ENCODE results near the gene HLF.
A peak's percentile ranks its signal among the peaks of the same experiment; 100 is the strongest.

Gene HLF

DNA sequence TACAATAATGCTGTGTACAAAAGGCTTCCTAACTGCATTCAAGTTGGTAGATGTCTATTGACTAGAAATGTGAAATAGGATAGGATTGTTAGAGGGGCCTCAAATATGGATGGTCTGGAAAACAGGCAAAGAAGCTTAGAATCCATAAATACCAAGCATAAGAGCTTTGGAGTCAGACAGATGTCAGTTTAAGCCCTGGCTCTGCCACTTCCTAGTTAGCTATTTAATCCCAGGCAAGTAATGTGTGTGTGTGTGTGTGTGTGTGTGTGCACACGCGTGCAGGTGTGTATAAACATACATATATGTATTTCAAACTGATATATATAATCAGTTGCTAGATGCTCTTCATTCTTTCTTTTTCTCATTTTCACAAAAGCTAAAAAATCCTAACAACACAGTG lies 90.2 kb downstream of the HLF start:
- no peak for DNase-seq (ENCODE audit: low spot score)

DNA sequence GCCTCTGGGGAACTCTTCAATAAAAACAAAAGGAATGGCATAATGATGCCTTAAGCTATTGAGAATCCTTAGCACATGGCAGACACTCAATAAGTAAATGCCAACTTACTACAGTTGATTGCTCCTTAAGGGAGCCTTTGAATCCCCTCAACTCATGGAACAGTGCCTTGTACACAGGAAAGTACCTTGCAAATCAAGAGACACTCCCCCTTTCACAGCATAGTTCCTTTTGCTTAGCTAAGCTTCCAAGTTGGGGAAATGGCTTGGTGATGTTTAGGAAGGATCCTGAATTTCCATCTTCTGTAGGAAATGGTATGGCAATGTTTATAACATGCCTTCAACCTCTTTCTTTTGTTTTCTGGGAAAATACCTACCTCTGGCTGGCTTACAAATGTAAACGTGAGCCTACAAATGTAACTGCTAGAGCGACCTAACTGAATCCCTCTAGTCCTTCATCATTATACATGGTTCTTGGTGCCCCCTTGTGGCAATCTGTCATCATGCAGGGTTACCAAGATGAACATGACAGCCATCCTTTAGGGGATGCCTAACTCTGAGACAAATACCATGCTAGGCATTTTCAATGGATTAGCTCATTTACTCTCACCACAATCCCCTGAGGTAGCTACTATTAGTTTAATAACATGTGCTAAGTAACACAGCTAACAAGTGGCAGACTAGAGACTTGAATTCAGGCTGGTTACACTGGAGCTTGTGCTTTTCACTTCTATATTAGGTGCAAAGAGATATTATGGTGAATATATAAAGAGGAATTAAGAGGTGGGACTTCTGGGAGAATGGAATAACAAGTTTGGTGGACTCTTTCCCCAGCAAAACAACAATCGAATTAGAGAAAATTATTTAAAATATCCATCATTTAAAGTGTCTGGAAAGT lies 91.9 kb downstream of the HLF start:
- DNase-seq (ENCODE audit: low spot score) = peak; percentile 86

DNA sequence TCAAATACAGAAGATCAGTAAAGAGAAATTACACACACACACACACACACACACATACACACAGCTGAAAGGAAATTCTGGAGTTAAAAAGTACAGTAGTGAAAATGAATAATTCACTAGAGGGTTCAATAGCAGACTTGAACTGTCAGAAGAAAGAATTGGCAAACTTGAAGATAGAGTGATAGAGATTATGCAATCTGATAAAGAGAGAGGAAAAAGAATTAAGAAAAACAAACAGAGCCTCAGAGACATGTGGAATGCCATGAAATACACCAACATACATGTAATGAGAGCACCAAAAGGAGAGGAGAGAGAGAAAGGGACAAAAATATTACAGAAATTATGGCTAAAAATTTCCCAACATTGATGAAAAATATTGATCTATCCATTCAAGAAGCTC lies 96.2 kb downstream of the HLF start:
- DNase-seq (ENCODE audit: low spot score) = no peak

DNA sequence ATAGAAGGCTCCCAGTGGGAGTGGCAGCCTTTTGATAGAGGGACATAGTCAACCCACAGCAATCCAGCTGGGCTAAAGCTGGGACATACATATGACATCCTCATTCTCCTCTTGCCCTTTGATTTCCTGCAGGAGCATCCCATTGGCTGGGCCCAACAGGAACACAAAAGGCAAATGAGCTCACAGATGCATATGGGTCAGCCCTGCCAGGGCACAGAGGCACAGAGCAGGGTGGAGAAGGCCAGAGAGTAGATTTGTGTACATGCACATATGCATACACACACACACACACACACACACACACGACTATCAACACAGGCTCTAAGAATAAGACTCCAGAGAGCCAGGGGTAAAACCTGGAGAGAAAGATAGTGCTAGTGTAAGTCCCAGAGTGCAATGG lies 98.3 kb downstream of the HLF start:
- DNase-seq (ENCODE audit: low spot score) = no peak

DNA sequence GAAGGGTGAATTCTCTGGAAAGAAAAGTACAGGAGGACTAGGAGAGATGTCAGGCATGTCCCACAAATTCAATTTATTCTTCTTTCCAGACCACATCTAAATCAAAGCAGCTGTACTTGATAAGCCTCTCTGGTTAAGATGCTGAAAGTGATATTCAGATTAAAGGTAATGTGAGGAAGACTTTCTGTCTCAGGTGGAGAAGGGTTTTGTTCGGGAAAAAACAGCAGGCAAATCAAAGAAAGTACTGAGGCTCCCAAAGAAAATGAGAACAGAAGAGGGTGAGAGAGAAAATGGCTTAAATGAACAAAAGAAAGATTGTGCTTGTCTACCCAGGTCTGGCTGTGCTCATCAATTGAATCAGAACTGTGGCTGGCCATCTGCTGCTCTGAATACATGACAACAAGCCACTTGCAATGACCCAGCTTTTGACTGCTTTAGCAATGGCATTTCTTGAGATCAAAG lies 101.3 kb downstream of the HLF start:
- DNase-seq (ENCODE audit: low spot score) = no peak

DNA sequence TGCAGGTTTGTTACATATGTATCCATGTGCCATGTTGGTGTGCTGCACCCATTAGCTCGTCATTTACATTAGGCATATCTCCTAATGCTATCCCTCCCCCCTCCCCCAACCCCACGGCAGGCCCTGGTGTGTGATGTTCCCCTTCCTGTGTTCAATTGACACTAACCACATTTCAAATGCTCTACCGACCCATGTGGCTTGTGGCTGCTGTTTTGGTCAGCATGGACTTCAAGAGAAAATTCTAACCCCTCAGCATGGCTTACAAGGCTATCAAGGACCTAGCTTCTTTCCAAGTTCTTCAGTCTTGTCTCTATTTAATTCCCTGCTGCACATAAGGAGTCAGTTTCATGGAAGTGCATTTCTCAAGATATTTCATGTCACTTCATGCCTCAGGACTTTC lies 103.9 kb downstream of the HLF start:
- no peak for DNase-seq (ENCODE audit: low spot score)
